ENCODE data around the gene CARD8. TPM values are rescaled to one million over a fixed set of nuclear protein-coding genes. Genes with fewer than 3 reads are reported as not detected.
"Not testable (repeated sequence)": the region's sequence is repeated elsewhere in the genome, so short reads cannot be mapped to it uniquely, and the experiment has no call there.

The CARD8 gene
- polyA plus RNA-seq, 1 donor from 2014 or later = 23.0 TPM

DNA sequence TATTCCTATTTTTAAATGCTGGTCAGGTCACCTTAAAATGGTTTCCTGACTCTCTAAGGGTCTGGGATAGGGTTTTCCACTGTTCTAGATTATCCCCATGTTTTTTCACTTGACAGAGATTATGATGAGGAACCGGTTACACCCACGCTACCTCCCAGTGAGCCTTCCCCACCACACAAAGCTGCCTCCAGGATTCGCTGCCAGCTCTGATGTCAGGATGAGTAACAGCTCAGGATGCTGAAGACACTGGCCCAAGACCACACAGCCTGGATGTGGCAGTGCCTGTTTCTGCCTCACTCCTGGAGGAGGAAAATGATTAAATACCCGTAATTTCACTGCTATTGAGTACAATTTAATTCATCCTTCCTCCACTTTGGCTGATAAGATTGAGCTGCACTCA lies 37.1 kb upstream of the CARD8 start:
- no peaks in the 10 kb centered on the region for H3K79me2 ChIP-seq (replicated peaks; ENCODE audit: insufficient read depth, low read length)
- H3K4me2 ChIP-seq (ENCODE audit: low read length) = no peak overlapping the region
- no peak overlapping the region for H3K27ac ChIP-seq (ENCODE audit: low read length)
- no peak overlapping the region for H2AFZ ChIP-seq (ENCODE audit: low read depth, low read length)
- H3F3A ChIP-seq (ENCODE audit: insufficient read depth, low read length, poor library complexity, severe bottlenecking) = no peaks in the 10 kb centered on the region
- H3K9ac ChIP-seq (ENCODE audit: low read length) = no peak overlapping the region
- H3K9me2 ChIP-seq (ENCODE audit: insufficient read depth, low read length) = no peaks in the 10 kb centered on the region
- no peaks in the 10 kb centered on the region for H4K20me1 ChIP-seq (ENCODE audit: insufficient read depth)
- no peaks in the 10 kb centered on the region for H3K9me3 ChIP-seq (ENCODE audit: low read length)
- peaks cover 5% of the 10 kb centered on the region for H3K27me3 ChIP-seq (ENCODE audit: insufficient read depth, low read depth, low read length)
- no peak overlapping the region for H3K4me3 ChIP-seq (ENCODE audit: low read length)
- no peaks in the 10 kb centered on the region for H3K36me3 ChIP-seq (ENCODE audit: insufficient read depth, low read length)
- TF ChIP-seq TAF1 (IDR thresholded peaks at IDR 0.05; ENCODE audit: low read depth) = no peak
- no peak for TF ChIP-seq EP300 (conservative IDR thresholded peaks at IDR 0.05; ENCODE audit: poor library complexity, severe bottlenecking)

DNA sequence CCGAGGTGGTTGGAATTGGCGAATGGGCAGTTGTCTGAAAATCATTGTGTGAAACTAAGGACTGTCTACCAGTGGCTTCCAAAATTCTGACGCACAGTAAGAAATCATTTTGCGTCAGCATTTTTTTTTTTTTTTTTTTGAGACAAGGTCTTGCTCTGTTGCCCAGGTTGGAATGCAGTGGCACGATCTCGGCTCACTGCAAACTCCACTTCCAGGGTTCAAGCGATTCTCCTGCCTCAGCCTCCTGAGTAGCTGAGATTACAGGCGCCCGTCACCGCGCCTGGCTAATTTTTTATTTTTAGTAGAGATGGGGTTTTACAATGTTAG lies 35.7 kb upstream of the CARD8 start:
- H3F3A ChIP-seq (ENCODE audit: insufficient read depth, low read length, poor library complexity, severe bottlenecking); H2AFZ ChIP-seq (ENCODE audit: low read depth, low read length); H3K9me2 ChIP-seq (ENCODE audit: insufficient read depth, low read length); H3K9ac ChIP-seq (ENCODE audit: low read length); H3K4me2 ChIP-seq (ENCODE audit: low read length); H3K27ac ChIP-seq (ENCODE audit: low read length); H3K9me3 ChIP-seq (ENCODE audit: low read length); H4K20me1 ChIP-seq (ENCODE audit: insufficient read depth); H3K79me2 ChIP-seq (replicated peaks; ENCODE audit: insufficient read depth, low read length); H3K36me3 ChIP-seq (ENCODE audit: insufficient read depth, low read length); H3K27me3 ChIP-seq (ENCODE audit: insufficient read depth, low read depth, low read length): not testable (repeated sequence)
- peak overlapping the region; percentile 65 for H3K4me3 ChIP-seq (ENCODE audit: low read length)

DNA sequence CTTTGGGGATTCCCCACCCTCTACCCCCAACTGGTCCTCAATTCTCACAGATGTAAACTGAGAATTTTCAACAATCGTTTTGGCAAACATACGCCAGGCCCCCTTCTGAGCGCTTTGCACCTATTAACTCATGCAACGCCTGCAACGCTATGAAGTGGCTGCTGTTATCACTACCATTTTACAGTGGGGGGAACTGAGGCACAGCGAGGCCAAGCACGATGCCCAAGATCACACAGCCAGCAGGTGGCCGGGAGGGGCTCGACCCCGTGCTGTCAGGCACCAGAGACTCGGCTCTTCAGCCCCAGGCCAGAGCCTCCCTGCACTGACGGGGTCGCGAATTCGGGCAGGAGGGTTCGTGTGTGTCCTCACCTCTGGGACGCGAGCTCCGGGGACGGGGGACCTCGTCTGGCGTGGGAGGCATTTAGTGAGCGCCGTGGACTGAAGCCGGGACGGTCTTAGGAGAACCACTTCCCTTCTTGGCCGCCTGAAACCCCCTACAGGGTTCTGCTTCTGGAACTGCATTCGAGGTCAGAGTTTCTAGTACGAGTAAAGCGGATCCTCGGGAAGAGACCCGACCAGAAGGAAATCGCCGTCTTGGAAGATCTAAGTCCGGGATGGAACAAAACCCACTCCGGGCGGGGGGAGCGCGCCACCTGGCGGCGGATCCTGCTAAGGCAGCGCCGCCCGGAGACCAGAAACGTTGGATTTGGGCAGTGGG lies 35.2 kb upstream of the CARD8 start:
- peak overlapping the region; percentile 45 for H2AFZ ChIP-seq (ENCODE audit: low read depth, low read length)
- no peaks in the 10 kb centered on the region for H3K79me2 ChIP-seq (replicated peaks; ENCODE audit: insufficient read depth, low read length)
- H3K9me3 ChIP-seq (ENCODE audit: low read length) = no peaks in the 10 kb centered on the region
- no peak overlapping the region for H3K27ac ChIP-seq (ENCODE audit: low read length)
- TF ChIP-seq RAD21 (conservative IDR thresholded peaks at IDR 0.05) (peak; percentile 81), EZH2 (IDR thresholded peaks at IDR 0.05; ENCODE audit: borderline replicate concordance, insufficient read depth, low read length, poor library complexity, severe bottlenecking) (no peak), POLR2AphosphoS5 (IDR thresholded peaks at IDR 0.05) (no peak), EP300 (conservative IDR thresholded peaks at IDR 0.05; ENCODE audit: poor library complexity, severe bottlenecking) (no peak), SMC3 (conservative IDR thresholded peaks at IDR 0.05; ENCODE audit: poor library complexity) (peak; percentile 89), MXI1 (conservative IDR thresholded peaks at IDR 0.05; ENCODE audit: poor library complexity, severe bottlenecking) (peak; percentile 14), TAF1 (IDR thresholded peaks at IDR 0.05; ENCODE audit: low read depth) (no peak)
- TF ChIP-seq, protein P1, sequence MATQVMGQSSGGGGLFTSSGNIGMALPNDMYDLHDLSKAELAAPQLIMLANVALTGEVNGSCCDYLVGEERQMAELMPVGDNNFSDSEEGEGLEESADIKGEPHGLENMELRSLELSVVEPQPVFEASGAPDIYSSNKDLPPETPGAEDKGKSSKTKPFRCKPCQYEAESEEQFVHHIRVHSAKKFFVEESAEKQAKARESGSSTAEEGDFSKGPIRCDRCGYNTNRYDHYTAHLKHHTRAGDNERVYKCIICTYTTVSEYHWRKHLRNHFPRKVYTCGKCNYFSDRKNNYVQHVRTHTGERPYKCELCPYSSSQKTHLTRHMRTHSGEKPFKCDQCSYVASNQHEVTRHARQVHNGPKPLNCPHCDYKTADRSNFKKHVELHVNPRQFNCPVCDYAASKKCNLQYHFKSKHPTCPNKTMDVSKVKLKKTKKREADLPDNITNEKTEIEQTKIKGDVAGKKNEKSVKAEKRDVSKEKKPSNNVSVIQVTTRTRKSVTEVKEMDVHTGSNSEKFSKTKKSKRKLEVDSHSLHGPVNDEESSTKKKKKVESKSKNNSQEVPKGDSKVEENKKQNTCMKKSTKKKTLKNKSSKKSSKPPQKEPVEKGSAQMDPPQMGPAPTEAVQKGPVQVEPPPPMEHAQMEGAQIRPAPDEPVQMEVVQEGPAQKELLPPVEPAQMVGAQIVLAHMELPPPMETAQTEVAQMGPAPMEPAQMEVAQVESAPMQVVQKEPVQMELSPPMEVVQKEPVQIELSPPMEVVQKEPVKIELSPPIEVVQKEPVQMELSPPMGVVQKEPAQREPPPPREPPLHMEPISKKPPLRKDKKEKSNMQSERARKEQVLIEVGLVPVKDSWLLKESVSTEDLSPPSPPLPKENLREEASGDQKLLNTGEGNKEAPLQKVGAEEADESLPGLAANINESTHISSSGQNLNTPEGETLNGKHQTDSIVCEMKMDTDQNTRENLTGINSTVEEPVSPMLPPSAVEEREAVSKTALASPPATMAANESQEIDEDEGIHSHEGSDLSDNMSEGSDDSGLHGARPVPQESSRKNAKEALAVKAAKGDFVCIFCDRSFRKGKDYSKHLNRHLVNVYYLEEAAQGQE (IDR thresholded peaks at IDR 0.05; ENCODE audit: borderline replicate concordance) = peak; percentile 30
- TF ChIP-seq, protein P2, sequence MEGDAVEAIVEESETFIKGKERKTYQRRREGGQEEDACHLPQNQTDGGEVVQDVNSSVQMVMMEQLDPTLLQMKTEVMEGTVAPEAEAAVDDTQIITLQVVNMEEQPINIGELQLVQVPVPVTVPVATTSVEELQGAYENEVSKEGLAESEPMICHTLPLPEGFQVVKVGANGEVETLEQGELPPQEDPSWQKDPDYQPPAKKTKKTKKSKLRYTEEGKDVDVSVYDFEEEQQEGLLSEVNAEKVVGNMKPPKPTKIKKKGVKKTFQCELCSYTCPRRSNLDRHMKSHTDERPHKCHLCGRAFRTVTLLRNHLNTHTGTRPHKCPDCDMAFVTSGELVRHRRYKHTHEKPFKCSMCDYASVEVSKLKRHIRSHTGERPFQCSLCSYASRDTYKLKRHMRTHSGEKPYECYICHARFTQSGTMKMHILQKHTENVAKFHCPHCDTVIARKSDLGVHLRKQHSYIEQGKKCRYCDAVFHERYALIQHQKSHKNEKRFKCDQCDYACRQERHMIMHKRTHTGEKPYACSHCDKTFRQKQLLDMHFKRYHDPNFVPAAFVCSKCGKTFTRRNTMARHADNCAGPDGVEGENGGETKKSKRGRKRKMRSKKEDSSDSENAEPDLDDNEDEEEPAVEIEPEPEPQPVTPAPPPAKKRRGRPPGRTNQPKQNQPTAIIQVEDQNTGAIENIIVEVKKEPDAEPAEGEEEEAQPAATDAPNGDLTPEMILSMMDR (IDR thresholded peaks at IDR 0.05; ENCODE audit: poor library complexity, severe bottlenecking) = peak; percentile 96
- H4K20me1 ChIP-seq (ENCODE audit: insufficient read depth) = no peaks in the 10 kb centered on the region
- H3K4me3 ChIP-seq (ENCODE audit: low read length) = peak overlapping the region; percentile 65
- H3K27me3 ChIP-seq (ENCODE audit: insufficient read depth, low read depth, low read length) = peaks cover 5% of the 10 kb centered on the region
- H3K4me2 ChIP-seq (ENCODE audit: low read length) = peak overlapping the region; percentile 39
- no peaks in the 10 kb centered on the region for H3K36me3 ChIP-seq (ENCODE audit: insufficient read depth, low read length)
- H3K9ac ChIP-seq (ENCODE audit: low read length) = peak overlapping the region; percentile 38
- H3K9me2 ChIP-seq (ENCODE audit: insufficient read depth, low read length) = no peaks in the 10 kb centered on the region
- H3F3A ChIP-seq (ENCODE audit: insufficient read depth, low read length, poor library complexity, severe bottlenecking) = no peaks in the 10 kb centered on the region
